Parathyroid adenoma (tissue), 2 donors: ENCODE results near the gene TTLL8.

Source experiments
- H2AFZ ChIP-seq: fragments of 300-600 bp; sonication (generic); one replicate; pipeline ENCODE4 v1.7.0; 2017; ENCODE audit warnings: antibody characterized with exemption, mild to moderate bottlenecking
- H3K27ac ChIP-seq: fragments of 300-600 bp; sonication (generic); one replicate; pipeline ENCODE4 v1.7.0; 2017
- H3K27me3 ChIP-seq: fragments of 300-600 bp; sonication (generic); one replicate; pipeline ENCODE4 v1.7.0; 2017; ENCODE audit warnings: low read length; ENCODE audit not compliant: control insufficient read depth, insufficient read depth
- H3K36me3 ChIP-seq: fragments of 300-600 bp; sonication (generic); one replicate; pipeline ENCODE4 v1.7.0; 2017; ENCODE audit warnings: low read length; ENCODE audit not compliant: control insufficient read depth, insufficient read depth
- H3K4me1 ChIP-seq: fragments of 300-600 bp; sonication (generic); one replicate; pipeline ENCODE4 v1.7.0; 2017; ENCODE audit warnings: control low read depth
- H3K4me2 ChIP-seq: fragments of 300-600 bp; sonication (generic); one replicate; pipeline ENCODE4 v1.7.0; 2017; ENCODE audit warnings: low read length
- H3K4me3 ChIP-seq: fragments of 300-600 bp; sonication (generic); one replicate; pipeline ENCODE4 v1.7.0; 2017; ENCODE audit warnings: low read depth, low read length
- H3K79me2 ChIP-seq: fragments of 300-600 bp; sonication (generic); one replicate; pipeline ENCODE4 v1.7.0; 2017; ENCODE audit warnings: control low read depth
- H3K9ac ChIP-seq: fragments of 300-600 bp; sonication (generic); one replicate; pipeline ENCODE4 v1.7.0; 2017; ENCODE audit warnings: mild to moderate bottlenecking
- H3K9me3 ChIP-seq: fragments of 300-600 bp; sonication (generic); one replicate; pipeline ENCODE4 v1.7.0; 2017; ENCODE audit warnings: low read length; ENCODE audit not compliant: control insufficient read depth
- CTCF ChIP-seq: fragments of 300-600 bp; sonication (generic); IDR thresholded peaks from one replicate; pipeline ENCODE4 v1.7.0; 2017; ENCODE audit warnings: antibody characterized with exemption, mild to moderate bottlenecking
- donor health status: primary hyperparathyroidism.

The TTLL8 gene

DNA sequence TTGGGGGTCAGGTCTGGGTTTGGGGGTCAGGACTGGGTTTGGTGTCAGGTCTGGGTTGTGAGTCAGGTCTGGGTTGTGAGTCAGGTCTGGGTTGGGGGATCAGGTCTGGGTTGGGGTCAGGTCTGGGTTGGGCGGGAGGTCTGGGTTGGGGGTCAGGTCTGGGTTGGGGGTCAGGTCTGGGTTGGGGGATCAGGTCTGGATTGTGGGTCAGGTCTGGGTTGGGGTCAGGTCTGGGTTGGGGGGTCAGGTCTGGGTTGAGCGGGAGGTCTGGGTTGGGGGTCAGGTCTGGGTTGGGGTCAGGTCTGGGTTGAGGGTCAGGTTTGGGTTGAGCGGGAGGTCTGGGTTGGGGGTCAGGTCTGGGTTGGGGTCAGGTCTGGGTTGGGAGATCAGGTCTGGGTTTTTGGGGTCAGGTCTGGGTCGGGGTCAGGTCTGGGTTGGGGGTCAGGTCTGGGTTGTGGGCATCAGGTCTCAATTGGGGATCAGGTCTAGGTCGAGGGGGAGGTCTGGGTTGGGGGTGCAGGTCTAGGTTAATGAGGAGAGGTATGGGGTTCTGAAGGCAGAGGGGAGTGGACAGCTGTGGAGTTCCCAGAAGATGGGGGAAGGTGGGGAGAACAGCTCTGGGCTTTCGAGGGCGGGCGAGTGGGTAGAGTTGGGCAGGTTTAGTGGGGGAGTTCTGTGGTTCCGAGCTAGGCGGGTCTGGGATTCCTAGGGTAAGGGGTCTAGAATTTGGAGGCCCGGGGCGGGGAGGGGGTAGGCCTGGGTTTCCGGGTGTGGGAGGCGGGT lies 629 bp downstream of the TTLL8 start:
- Histone ChIP-seq H3K27me3 (no peaks in the 10 kb centered on the region), H3K9ac (no peak overlapping the region), H3K4me3 (no peak overlapping the region), H3K9me3 (no peaks in the 10 kb centered on the region), H3K36me3 (no peaks in the 10 kb centered on the region), H3K79me2 (no peaks in the 10 kb centered on the region), H2AFZ (no peak overlapping the region), H3K4me1 (peaks cover 2% of the 10 kb centered on the region), H3K4me2 (no peak overlapping the region), H3K27ac (no peak overlapping the region)
- no peak for TF ChIP-seq CTCF

GRCh38 chr22:50056214-50056972 lies 1.7 kb downstream of the TTLL8 start:
- no peak overlapping the region for H3K9ac ChIP-seq
- H3K4me3 ChIP-seq, result no peak overlapping the region
- peaks cover 2% of the 10 kb centered on the region for H3K4me1 ChIP-seq
- no peaks in the 10 kb centered on the region for H3K9me3 ChIP-seq
- no peaks in the 10 kb centered on the region for H3K36me3 ChIP-seq
- TF ChIP-seq CTCF, result no peak
- H3K27me3 ChIP-seq, result no peaks in the 10 kb centered on the region
- no peaks in the 10 kb centered on the region for H3K79me2 ChIP-seq
- no peak overlapping the region for H3K4me2 ChIP-seq
- H3K27ac ChIP-seq, result no peak overlapping the region
- H2AFZ ChIP-seq, result no peak overlapping the region

- H3K4me1 ChIP-seq, result peaks cover under 1% of the 10 kb centered on the region
- H3K27ac ChIP-seq, result no peak overlapping the region
- H3K27me3 ChIP-seq, result no peaks in the 10 kb centered on the region
- no peaks in the 10 kb centered on the region for H3K36me3 ChIP-seq
- no peaks in the 10 kb centered on the region for H3K9me3 ChIP-seq
- no peak overlapping the region for H2AFZ ChIP-seq
- H3K79me2 ChIP-seq, result no peaks in the 10 kb centered on the region
- H3K9ac ChIP-seq, result no peak overlapping the region
- no peak for TF ChIP-seq CTCF
- no peak overlapping the region for H3K4me2 ChIP-seq
- no peak overlapping the region for H3K4me3 ChIP-seq
Observed at GRCh38 chr22:50053861-50054260, 4.2 kb downstream of the TTLL8 start.

DNA sequence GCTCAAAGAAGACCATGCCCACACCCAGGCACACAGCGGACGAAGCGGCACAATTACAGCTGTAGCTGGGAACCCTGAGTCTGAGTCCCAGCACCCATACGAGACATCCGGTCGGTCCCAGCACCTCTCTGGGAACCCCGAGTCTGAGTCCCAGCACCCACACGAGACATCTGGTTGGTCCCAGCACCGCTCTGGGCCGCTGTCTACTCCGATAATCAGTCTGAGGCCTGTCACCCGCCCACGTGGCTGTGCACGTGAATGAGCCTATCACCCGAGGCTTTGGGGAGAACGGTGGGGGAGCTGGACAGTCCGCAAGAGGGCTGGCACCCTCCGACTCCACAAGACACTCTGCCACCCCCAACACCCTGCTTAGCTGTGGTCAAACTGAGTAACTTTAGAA lies 6.2 kb downstream of the TTLL8 start:
- H3K27me3 ChIP-seq, result no peaks in the 10 kb centered on the region
- no peak overlapping the region for H3K27ac ChIP-seq
- no peaks in the 10 kb centered on the region for H3K9me3 ChIP-seq
- H3K4me1 ChIP-seq, result no peaks in the 10 kb centered on the region
- H3K4me3 ChIP-seq, result no peak overlapping the region
- H3K79me2 ChIP-seq, result no peaks in the 10 kb centered on the region
- TF ChIP-seq CTCF, result no peak
- H3K9ac ChIP-seq, result no peak overlapping the region
- no peaks in the 10 kb centered on the region for H3K36me3 ChIP-seq
- no peak overlapping the region for H3K4me2 ChIP-seq
- no peak overlapping the region for H2AFZ ChIP-seq
